HEK293 (cell line): ENCODE measurements around the gene RPL29.

Experiments
- CTCF ChIA-PET: fragments of 350-600 bp; formaldehyde crosslinking; extraction: SDS; loops from one replicate; lab custom pipeline; 2021; ENCODE audit warnings: antibody characterized with exemption; lab: Yijun Ruan, JAX
- POLR2A ChIA-PET: fragments of 300-600 bp; formaldehyde crosslinking; extraction: SDS; loops from one replicate; lab custom pipeline; 2020; ENCODE audit warnings: antibody characterized with exemption, inconsistent platforms; lab: Yijun Ruan, JAX
- H3K27ac ChIP-seq: fragments of 200-500 bp; sonication (Bioruptor generic); 2 replicates; pipeline ENCODE4 v1.5.1; 2014; ENCODE audit warnings: low read depth, low read length, control low read depth, inconsistent platforms; ENCODE audit errors: extremely low read depth
- H3K36me3 ChIP-seq, 2 experiments: fragments of 200-500 bp in 1 of 2; sonication (Bioruptor generic) in 1 of 2; 1 replicate in 1 of 2; 2 replicates in 1 of 2; pipeline ENCODE4 v1.5.1; 2014 to 2017; ENCODE audit warnings: inconsistent platforms in 2 of 2, low read length in 2 of 2; ENCODE audit not compliant: control insufficient read depth in 2 of 2, insufficient read depth in 1 of 2
- H3K4me1 ChIP-seq: fragments of 200-500 bp; sonication (Bioruptor generic); 2 replicates; pipeline ENCODE4 v1.5.1; 2014; ENCODE audit warnings: mild to moderate bottlenecking, low read length, inconsistent platforms; ENCODE audit not compliant: control insufficient read depth, insufficient read depth
- H3K4me3 ChIP-seq: 2 replicates; pipeline ENCODE4 v1.5.1; 2011; ENCODE audit warnings: low read depth, mild to moderate bottlenecking, control low read depth, low read length, moderate library complexity
- H3K9me3 ChIP-seq: fragments of 200-500 bp; sonication (Bioruptor generic); 2 replicates; pipeline ENCODE4 v1.5.1; 2014; ENCODE audit warnings: low read depth, low read length, inconsistent platforms; ENCODE audit not compliant: control insufficient read depth, insufficient read depth
- GLI2 ChIP-seq: fragments of 450-650 bp; formaldehyde crosslinking; IDR thresholded peaks from 2 replicates; pipeline ENCODE4; 2017; ENCODE audit warnings: missing biosample characterization, missing genetic modification characterization, low read depth, borderline replicate concordance
- HOXD13 ChIP-seq: sonication (generic); formaldehyde crosslinking; IDR thresholded peaks from 2 replicates; pipeline ENCODE4 v1.8.0; 2022; ENCODE audit warnings: missing genetic modification reagents, borderline replicate concordance
- KLF7 ChIP-seq: fragments of 450-650 bp; formaldehyde crosslinking; IDR thresholded peaks from 2 replicates; pipeline ENCODE4 v1.5.1; 2016; ENCODE audit warnings: missing biosample characterization, missing genetic modification characterization, borderline replicate concordance
- KLF8 ChIP-seq: fragments of 450-650 bp; formaldehyde crosslinking; IDR thresholded peaks from 2 replicates; pipeline ENCODE4 v1.5.1; 2016; ENCODE audit warnings: missing biosample characterization, missing genetic modification characterization
- OSR2 ChIP-seq: fragments of 450-650 bp; formaldehyde crosslinking; IDR thresholded peaks from 2 replicates; pipeline ENCODE4 v1.5.1; 2016; ENCODE audit warnings: missing biosample characterization, missing genetic modification characterization
- REPIN1 ChIP-seq: fragments of 450-650 bp; formaldehyde crosslinking; IDR thresholded peaks from 2 replicates; pipeline ENCODE4 v1.5.1; 2017; ENCODE audit warnings: missing biosample characterization, missing genetic modification characterization, low read depth
- ZBTB11 ChIP-seq: fragments of 450-650 bp; formaldehyde crosslinking; conservative IDR thresholded peaks from 2 replicates; pipeline ENCODE4 v1.5.1; 2016; ENCODE audit warnings: low read depth, missing biosample characterization, missing genetic modification characterization
- ZBTB17 ChIP-seq: fragments of 450-650 bp; formaldehyde crosslinking; IDR thresholded peaks from 2 replicates; pipeline ENCODE4 v1.5.1; 2016; ENCODE audit warnings: missing biosample characterization, missing genetic modification characterization
- ZBTB21 ChIP-seq: fragments of 450-650 bp; formaldehyde crosslinking; IDR thresholded peaks from 2 replicates; pipeline ENCODE4 v1.5.1; 2017; ENCODE audit warnings: missing biosample characterization, missing genetic modification characterization
- ZFHX2 ChIP-seq: fragments of 450-650 bp; formaldehyde crosslinking; conservative IDR thresholded peaks from 2 replicates; pipeline ENCODE4 v1.5.1; 2016; ENCODE audit warnings: missing biosample characterization, missing genetic modification characterization
- ZFP41 ChIP-seq: fragments of 450-650 bp; formaldehyde crosslinking; IDR thresholded peaks from 2 replicates; pipeline ENCODE4 v1.5.1; 2016; ENCODE audit warnings: missing biosample characterization, missing genetic modification characterization, borderline replicate concordance
- ZNF138 ChIP-seq: fragments of 450-650 bp; formaldehyde crosslinking; IDR thresholded peaks from 2 replicates; pipeline ENCODE4 v1.5.1; 2016; ENCODE audit warnings: missing biosample characterization, missing genetic modification characterization, borderline replicate concordance
- ZNF148 ChIP-seq: fragments of 450-650 bp; formaldehyde crosslinking; IDR thresholded peaks from 2 replicates; pipeline ENCODE4 v1.5.0; 2017; ENCODE audit warnings: missing biosample characterization, missing genetic modification characterization, borderline replicate concordance
- ZNF175 ChIP-seq: fragments of 450-650 bp; formaldehyde crosslinking; IDR thresholded peaks from 2 replicates; pipeline ENCODE4 v1.5.1; 2016; ENCODE audit warnings: missing biosample characterization, missing genetic modification characterization
- ZNF202 ChIP-seq: fragments of 450-650 bp; formaldehyde crosslinking; IDR thresholded peaks from 2 replicates; pipeline ENCODE4 v1.5.1; 2016; ENCODE audit warnings: missing biosample characterization, missing genetic modification characterization, borderline replicate concordance
- ZNF274 ChIP-seq, 2 experiments: fragments of 200-500 bp in 1 of 2; fragments of 450-650 bp in 1 of 2; sonication (Bioruptor generic) in 1 of 2; formaldehyde crosslinking in 1 of 2; IDR thresholded peaks; 2 replicates each; pipeline versions ENCODE4 v1.5.1 to v1.6.1; 2014 to 2016; ENCODE audit warnings: borderline replicate concordance in 1 of 2, inconsistent platforms in 1 of 2, low read length in 1 of 2, missing biosample characterization in 1 of 2, missing genetic modification characterization in 1 of 2
- ZNF311 ChIP-seq: fragments of 450-650 bp; formaldehyde crosslinking; IDR thresholded peaks from 2 replicates; pipeline ENCODE4 v1.5.1; 2017; ENCODE audit warnings: missing biosample characterization, missing genetic modification characterization, borderline replicate concordance
- ZNF350 ChIP-seq: fragments of 450-650 bp; formaldehyde crosslinking; IDR thresholded peaks from 2 replicates; pipeline ENCODE4 v1.5.0; 2017; ENCODE audit warnings: missing biosample characterization, mild to moderate bottlenecking, missing genetic modification characterization
- ZNF394 ChIP-seq: fragments of 450-650 bp; formaldehyde crosslinking; IDR thresholded peaks from 2 replicates; pipeline ENCODE4 v1.5.1; 2016; ENCODE audit warnings: missing biosample characterization, missing genetic modification characterization, mild to moderate bottlenecking, moderate library complexity, borderline replicate concordance
- ZNF658 ChIP-seq: fragments of 450-650 bp; formaldehyde crosslinking; IDR thresholded peaks from 2 replicates; pipeline ENCODE4; 2016; ENCODE audit warnings: missing biosample characterization, missing genetic modification characterization
- ZNF777 ChIP-seq: fragments of 450-650 bp; formaldehyde crosslinking; IDR thresholded peaks from 2 replicates; pipeline ENCODE4 v1.5.1; 2017; ENCODE audit warnings: missing biosample characterization, missing genetic modification characterization, borderline replicate concordance

The RPL29 gene

GRCh38 chr3:51977446-51978142 is 18.1 kb downstream of the RPL29 start:
- Histone ChIP-seq H3K9me3 (no peaks in the 10 kb centered on the region), H3K27ac (no peak overlapping the region), H3K4me1 (no peaks in the 10 kb centered on the region), H3K36me3 (peaks cover 0 to 8% of the 10 kb centered on the region in 2 experiments; a peak in 1 of 3 replicates), H3K4me3 (no peak overlapping the region)
- ChIA-PET CTCF (interaction anchor here (0.8 kb wide), 1 partner anchor 36 kb away, joined by 3 read pairs; the partner anchor contains the start of gene RRP9), POLR2A (interaction anchor here (1.6 kb wide), 1 partner anchor 15 kb away, joined by 4 read pairs; no protein-coding TSS in a partner anchor)
- TF ChIP-seq KLF7 (tag by site-specific recombination) = no peak
- TF ChIP-seq HOXD13 = no peak
- no peak for TF ChIP-seq ZNF148 (tag by site-specific recombination)
- no peak for TF ChIP-seq ZFP41 (tag by site-specific recombination)
- no peak for TF ChIP-seq ZNF202 (tag by site-specific recombination)
- no peak for TF ChIP-seq ZNF394 (tag by site-specific recombination)
- TF ChIP-seq ZNF138 (tag by site-specific recombination) = no peak

- Histone ChIP-seq H3K27ac (no peak overlapping the region), H3K4me3 (no peak overlapping the region), H3K36me3 (peaks cover 0 to 14% of the 10 kb centered on the region in 2 experiments; a peak in 1 of 3 replicates), H3K9me3 (no peaks in the 10 kb centered on the region), H3K4me1 (no peaks in the 10 kb centered on the region)
- POLR2A ChIA-PET = interaction anchor here (1.6 kb wide), 1 partner anchor 17 kb away, joined by 4 read pairs; no protein-coding TSS in a partner anchor
- TF ChIP-seq ZNF311 = no peak
- 0 out of 2 replicates have a peak, but pooled peaks have one; percentile 7 for TF ChIP-seq ZFHX2 (tag by site-specific recombination)
- CTCF ChIA-PET = interaction anchor here (3.2 kb wide), 1 partner anchor 33 kb away, joined by 22 read pairs; the partner anchor contains the start of gene PARP3
Measured at GRCh38 chr3:51975852-51976549, 19.7 kb downstream of the RPL29 start.

- Histone ChIP-seq H3K36me3 (peaks cover 0 to 9% of the 10 kb centered on the region in 2 experiments; a peak in 1 of 3 replicates), H3K9me3 (no peaks in the 10 kb centered on the region), H3K4me1 (no peaks in the 10 kb centered on the region), H3K27ac (no peak within 1 kb of the TSS; the same call in 1 of the 2 replicates), H3K4me3 (peak within 1 kb of the TSS; percentile 44)
- CTCF ChIA-PET = interaction anchor here (0.6 to 3.2 kb wide), 6 partner anchors 8 to 586 kb away, joined by 3 to 38 read pairs (median 8); partner anchors contain the start of genes ACY1 and PARP3
- POLR2A ChIA-PET = interaction anchor here (0.9 to 3.4 kb wide), 2 partner anchors 7 to 13 kb away, joined by 3 to 22 read pairs; partner anchors contain the start of gene ACY1
- TF ChIP-seq ZBTB11 (tag by site-specific recombination) = no peak
- TF ChIP-seq ZNF658 (tag by site-specific recombination) = no peak
- no peak for TF ChIP-seq ZNF350 (tag by site-specific recombination)
- no peak for TF ChIP-seq KLF8
- no peak for TF ChIP-seq GLI2
- peak; percentile 36; the same call in 1 of the 2 replicates for TF ChIP-seq ZBTB17 (tag by site-specific recombination)
- no peak for TF ChIP-seq ZBTB21 (tag by site-specific recombination)
- no peak for TF ChIP-seq REPIN1
- TF ChIP-seq OSR2 (tag by site-specific recombination) = no peak
- TF ChIP-seq ZNF175 = no peak
- TF ChIP-seq ZNF777 (tag by site-specific recombination) = no peak
- no peak for TF ChIP-seq ZNF274 (IDR thresholded peaks at IDR 0.05; ENCODE audit: low read length)
- TF ChIP-seq ZNF274 (tag by site-specific recombination; IDR thresholded peaks at IDR 0.05; ENCODE audit: borderline replicate concordance) = no peak
Measured at GRCh38 chr3:51974963-51975851, 20.5 kb downstream of the RPL29 start, which contains the start of gene ABHD14A. TSS of gene ABHD14A (plus strand) at chr3:51975064. CDS start at chr3:51975136, 72 bp downstream.
